A204.1 (cell line): ENCODE data around the gene OR6M1.

Experiments used
- FAIRE-seq: peaks from 2 replicates; lab custom pipeline; 2012; peaks lifted over from hg19 to GRCh38; lab: Jason Lieb, UNC

OR6M1 gene, protein sequence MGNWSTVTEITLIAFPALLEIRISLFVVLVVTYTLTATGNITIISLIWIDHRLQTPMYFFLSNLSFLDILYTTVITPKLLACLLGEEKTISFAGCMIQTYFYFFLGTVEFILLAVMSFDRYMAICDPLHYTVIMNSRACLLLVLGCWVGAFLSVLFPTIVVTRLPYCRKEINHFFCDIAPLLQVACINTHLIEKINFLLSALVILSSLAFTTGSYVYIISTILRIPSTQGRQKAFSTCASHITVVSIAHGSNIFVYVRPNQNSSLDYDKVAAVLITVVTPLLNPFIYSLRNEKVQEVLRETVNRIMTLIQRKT

DNA sequence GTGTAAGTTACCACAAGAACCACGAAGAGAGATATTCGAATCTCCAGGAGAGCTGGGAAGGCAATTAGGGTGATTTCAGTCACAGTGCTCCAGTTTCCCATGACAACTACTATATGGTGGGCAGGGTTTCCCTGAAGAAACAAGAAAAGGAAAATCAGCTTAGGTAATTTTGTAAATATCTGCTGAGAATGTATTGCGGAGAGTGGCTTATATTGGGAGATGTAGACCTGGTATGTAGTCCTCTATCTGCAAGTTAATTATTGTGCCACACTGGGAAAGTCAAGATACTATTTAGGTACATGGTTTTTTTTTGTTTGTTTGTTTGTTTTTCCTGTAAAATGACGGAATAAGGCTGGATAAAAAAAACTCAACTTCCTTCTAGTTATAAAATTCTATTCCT, at the start of gene OR6M1:
Gene OR6M1, minus strand, starts transcription at position 101 of the 400 bp plus-strand sequence. Its CDS starts 0 bp downstream, at position 101.
- no peak for FAIRE-seq

DNA sequence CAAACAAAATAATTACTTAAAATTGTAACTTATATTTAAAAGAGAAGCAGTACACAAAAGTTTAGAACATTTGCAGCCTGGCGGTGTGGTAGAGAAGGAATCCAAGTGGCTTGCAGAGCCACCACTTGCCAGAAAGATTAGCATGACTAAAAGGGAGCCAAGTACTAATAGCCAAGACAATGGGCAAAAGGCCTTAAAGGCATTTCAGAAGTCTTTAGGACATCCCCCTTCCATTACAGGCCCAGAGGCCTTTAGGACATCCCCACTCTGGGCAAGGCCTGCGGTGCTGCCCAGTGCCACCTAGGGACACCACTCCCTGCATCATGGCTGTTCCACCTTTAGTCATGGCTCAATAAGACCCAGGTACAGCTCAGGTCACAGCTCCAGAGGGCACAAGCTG, 46.9 kb upstream of the OR6M1 start:
- no peak for FAIRE-seq

DNA sequence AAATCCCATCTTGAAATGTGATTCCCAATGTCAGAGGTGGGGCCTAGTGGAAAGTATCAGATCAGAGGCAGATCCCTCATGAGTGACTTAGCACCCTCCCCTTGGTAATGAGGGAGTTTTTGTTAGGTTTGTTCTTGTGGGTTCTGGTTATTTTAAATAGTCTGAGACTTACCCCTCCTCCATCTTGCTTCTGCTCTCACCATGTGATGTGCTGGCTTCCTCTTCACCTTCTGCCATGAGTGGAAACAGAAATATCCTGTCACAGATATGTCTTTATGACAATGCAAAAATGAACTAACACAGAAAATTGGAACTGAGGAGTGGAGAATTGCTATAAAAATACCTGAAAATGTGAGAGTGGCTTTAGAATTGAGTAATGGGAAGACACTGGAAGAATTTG, 46.2 kb upstream of the OR6M1 start:
- no peak for FAIRE-seq

DNA sequence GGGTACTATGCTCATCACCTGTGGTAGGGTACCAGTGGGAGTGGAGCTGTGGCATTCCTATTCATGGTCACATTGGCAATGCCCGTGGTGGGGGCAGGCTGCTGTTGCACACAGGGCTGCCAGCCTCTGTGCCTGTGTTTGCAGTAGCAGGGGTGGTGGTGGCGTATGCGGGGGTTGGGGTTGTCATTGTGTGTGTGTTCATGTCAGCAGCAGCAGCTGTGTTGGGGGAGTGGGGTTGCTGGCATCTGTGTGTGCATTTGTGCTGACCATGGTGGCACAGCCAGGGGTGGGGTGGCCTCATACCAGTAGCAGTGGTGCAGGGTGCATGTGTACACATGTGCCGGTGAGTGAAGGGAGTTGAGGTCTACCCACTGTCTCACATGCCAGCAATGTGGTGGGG, 45.0 kb upstream of the OR6M1 start:
- FAIRE-seq, result no peak

DNA sequence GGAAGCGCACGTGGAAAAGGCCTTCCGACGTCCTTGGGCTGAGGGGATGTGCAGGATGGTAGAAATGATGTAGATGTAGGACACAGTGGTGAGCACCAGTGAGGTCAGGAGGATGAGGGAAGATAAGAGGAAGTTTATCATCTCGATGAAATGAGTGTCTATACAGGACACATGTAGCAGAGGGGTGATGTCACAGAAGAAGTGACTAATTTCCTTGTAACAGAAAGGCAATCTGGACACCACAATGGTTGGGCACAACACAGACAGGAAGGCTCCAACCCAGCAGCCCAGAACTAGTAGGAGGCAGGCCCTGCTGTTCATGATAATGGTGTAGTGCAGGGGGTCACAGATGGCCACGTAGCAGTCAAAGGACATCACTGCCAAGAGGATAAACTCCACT, 35.0 kb upstream of the OR6M1 start:
- no peak for FAIRE-seq

DNA sequence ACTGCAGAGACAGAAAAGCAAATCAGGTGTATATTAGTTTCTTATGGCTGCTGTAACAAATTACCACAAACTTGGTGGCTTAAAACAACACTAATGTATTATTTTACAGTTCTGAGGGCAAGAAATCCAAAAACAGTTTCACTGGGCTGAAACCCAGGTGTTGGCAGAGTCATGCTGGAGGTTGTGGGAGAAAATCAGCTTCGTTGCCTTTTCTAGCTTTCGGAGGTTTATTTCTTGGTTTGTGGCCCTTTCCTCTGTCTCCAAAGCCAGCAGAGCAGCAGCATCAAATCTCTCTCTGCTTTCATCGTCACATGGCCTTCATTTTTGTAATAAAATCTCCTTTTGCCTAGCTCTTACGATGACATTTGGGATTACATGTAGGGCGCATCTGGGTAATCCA, 33.0 kb upstream of the OR6M1 start:
- FAIRE-seq, result no peak

DNA sequence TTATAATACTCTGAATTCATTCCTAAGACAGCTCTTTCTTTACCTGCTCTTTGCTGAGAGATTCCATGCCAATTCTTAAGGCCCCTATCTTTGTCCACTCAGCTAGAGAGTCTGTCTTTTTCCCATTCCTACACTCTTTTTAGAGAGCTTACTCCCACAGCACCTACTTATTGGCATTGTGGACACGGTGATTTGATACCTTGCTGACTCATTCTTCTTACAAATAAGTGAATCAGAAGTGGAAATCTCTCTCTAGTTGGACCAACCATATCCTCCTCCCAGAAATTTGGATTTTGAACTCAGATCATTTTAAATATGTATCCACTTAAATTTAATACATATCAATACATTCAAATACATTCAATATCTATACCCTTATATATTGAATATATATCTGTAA, 32.5 kb upstream of the OR6M1 start:
- FAIRE-seq, result no peak

DNA sequence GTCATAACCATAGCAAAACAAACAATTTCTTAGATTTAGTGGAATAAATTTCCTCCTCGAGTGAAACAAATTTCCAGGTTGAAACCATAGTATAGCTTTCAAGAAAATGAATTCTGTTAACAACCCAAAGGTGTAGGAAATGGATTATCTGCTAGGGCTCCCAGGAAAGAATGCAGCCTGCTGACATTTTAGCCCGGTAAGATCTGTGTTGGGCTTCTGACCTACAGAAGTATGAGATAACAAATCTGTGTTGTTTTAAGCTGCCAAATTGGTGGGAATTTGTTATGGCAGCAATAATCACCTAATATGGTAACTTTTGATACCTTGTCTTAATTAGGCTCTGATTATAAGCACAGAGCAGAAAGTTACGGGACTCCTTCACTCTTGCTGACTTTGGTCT, 32.0 kb upstream of the OR6M1 start:
- no peak for FAIRE-seq

DNA sequence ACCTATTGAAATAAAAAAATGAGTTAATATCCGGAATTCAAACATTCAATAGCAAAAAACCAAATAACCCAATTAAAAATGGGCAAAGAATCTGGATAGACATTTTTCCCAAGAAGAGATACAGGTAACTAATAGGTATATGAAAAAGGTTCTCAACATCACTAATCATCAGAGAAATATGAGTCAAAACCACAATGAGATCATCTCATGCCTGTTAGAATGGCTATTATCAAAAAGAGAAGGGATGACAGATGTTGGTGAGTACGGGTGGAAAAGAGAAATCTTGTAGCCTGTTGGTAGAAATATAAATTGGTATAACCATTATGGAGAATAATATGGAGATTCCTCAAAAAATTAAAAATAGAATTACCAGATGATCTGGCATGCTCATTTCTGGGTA, 26.9 kb upstream of the OR6M1 start:
- FAIRE-seq, result no peak

DNA sequence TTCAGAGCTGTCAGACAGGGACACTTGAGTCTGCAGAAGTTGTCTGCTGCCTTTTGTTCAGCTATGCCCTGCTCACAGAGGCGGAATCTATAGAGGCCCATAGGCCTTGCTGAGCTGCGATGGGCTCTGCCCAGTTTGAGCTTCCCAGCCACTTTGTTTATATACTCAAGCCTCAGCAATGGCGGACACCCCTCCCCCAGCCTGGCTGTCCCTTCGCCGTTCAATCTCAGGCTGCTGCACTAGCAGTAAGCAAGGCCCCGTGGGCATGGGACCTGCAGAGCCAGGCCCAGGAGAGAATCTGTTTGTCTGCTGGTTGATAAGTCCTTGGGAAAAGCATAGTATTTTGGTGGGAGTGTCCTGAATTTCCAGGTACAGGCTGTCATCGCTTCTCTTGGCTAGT, 23.6 kb upstream of the OR6M1 start:
- FAIRE-seq, result no peak

DNA sequence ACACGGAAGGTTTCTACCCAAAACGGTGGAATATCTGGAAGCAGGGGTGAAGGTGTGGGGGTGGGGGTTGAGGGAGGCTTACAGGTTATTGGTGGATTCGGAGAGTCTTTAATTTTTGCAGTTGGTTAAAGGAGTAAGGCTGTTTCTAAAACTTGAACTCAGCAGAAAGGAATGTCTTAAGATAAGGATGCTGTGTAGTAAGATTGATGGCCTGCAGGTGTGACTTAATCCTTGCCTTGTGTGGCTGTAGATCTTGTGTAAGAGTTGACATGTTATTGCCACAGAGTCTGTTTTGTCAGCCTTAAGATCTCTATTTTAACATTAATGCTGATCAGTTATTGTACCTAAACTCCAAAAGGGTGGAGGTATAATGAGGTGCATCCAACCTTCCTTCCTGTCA, 16.4 kb upstream of the OR6M1 start:
- FAIRE-seq, result no peak

DNA sequence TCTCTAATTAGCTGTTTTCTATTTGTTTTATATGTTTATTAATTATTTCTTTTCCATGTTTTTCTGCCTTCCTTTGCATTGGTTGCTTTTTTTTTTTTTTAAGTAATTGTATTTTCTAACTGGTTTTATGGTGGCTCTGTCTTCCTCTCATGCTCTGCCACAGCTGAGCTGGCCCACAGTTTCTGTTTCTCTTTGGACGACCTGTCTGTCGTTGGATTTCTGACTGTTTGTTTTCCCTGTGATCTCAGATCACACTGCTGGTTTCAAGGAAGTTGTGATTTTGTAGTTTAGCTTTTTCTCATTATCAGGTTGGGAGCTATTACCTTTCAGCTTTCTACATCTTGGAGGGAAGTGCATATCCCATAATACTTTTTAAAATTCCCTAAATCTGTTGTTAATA, 15.9 kb upstream of the OR6M1 start:
- FAIRE-seq, result no peak

DNA sequence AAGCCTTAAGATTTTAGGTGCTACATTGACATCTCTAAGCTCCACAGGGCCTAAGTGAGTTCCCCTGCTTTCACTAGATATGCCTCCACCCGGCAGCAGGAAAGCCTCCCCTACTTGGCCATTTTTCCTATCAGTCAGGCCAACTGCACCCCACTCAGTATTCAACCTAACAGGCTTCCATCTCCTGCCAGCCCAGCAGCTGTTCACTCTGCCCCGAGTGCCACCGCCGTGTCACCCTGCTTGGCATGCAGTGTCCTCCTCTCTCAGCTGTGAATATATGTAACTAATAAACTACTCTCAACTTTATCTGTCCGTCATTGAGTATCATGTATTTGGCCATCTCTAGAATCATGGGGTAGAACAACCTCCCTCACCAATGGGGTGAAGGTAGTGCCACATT, 9.0 kb upstream of the OR6M1 start:
- no peak for FAIRE-seq

DNA sequence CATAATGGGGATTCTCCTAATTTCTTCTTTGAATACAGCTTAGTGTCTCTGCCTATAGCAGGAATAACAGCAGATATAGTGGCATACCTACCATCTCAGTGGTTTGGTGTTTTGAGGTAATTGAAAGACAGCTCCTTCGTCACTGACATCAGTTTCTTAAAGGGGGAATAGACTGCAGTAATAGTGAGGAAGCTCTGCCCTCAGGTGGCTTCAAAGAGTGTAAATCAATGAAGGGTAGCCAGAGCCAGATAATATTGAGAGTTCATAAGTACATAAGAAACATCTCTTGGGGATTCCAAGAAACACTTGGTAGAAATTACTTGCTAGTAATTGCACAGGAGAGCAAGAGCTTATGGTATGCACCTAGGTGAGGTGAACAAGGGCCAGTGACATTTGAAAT, 4.4 kb downstream of the OR6M1 start:
- FAIRE-seq, result no peak

DNA sequence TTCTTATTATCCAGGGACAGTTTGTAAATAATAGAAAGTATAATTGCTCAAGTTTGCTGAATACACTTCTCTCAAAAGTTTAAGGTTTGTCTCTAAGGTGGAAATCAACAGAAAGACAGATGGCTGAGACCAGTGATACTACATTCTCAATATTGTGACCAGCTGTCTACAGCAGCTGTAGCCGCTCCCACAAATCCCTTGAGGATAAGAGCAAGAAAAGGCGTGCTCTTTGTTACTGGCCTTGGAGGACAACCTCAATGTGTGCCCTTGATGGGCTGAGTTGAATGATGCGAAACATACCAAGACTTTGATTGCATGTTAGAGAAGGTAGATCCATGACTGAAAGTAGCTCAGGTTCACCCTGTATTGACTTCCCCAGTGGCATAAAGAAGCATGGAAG, 6.1 kb downstream of the OR6M1 start:
- no peak for FAIRE-seq

DNA sequence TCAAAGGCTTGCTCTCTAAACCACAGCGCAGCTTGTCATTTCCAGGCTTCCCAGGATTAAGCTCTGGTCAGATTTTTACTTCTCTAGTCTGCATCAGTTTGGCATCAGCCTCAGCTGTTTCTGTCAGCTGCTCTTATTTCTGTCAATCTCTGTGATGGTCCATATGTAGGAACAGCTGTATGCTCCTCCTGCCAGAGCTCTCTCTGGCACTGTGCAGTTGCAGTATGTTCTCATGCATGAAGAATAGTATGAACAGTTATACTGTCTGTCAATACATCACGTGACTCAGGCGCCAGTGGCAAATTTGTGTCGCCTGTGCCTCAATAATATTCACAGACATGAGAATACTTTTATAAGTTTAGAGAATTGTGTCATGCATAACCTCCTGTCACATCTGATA, 6.7 kb downstream of the OR6M1 start:
- no peak for FAIRE-seq

DNA sequence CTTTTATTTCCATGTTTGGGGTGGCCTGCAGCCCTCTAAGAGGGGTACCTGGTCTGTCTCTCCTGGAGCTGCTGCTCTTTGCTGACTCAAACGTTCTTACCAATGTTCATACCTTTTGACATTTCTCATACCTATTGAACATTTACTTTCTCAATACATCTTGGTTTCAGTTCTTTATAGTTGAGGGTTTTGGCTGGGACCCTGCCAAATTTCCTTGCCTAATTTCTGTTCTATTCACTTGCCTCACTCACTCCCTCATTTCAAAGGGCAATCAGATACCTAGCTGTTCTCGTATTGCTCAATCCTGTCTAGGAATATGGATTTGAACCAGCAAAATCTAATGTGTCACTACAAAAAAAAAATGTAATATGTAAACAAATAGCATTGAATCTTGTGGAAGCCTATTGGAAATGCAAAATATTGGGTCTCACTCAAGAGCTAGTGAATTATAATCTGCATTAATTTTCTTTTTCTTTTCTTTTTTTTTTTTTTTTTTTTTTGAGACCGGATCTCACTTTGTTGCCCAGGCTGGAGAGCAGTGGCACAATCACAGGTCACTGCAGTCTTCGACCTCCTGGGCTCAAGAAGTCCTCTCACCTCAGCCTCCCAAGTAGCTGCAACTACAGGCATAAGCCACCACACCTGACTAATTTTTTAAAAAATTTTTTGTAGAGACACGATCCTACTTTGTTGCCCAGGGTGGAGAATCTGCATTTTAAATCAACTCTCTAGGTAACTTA, 7.5 kb downstream of the OR6M1 start:
- no peak for FAIRE-seq

DNA sequence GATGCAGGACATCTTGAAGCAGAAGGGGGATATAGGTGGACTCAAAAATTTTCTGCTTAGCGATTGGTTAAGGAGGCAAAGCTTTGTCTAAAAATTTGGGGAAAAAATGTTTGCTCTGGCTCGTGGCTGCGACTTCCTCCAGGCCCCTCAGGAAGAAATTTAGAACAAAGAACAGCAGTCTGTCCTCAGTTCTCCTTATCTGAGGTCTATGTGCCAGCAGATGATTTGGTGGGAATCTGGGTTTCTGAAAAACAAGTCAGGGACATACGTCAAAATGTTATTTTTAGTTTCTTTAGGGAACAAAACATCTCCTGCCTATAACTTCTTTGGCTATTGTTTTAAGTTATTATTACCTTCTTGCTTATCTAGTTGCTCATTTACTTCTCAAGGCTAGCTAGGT, 8.1 kb downstream of the OR6M1 start:
- FAIRE-seq, result no peak

DNA sequence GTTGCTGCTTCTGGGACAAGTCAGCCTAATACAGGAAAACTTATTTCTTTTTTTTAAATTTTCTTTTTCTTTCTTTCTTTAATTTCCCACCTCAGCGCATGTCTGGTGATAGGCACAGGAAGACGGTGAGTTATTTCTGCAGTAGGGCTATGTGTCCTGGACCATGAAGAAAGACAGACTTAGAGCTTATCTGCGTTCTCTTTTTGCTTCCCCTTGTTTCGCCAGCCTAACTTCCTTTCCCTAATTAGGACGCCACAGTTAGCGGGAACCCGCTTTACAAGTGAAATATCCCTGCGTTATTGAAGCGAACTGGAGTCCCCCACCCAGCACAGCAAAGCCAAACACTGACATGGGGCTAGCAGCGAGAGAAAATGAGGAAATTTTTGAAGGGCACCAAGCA, 8.6 kb downstream of the OR6M1 start:
- no peak for FAIRE-seq

DNA sequence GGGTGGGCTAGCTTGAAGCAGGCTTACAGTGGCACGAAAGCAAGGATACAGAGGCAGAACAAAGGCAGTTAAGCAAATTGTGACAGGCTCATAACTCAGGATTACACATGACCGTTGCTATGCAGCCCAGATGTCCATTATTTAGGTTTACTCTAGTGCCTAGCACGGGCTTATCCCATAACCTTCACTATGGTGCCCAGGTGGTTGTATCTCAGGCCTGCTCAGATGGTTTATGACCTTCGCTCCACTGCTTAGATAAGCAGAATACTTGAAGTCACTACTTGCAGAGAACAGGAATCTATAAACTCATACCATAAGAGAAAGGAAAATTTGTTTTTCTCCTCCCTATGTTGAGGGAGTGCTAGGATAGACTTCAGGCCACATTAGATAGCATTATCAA, 9.0 kb downstream of the OR6M1 start:
- no peak for FAIRE-seq

DNA sequence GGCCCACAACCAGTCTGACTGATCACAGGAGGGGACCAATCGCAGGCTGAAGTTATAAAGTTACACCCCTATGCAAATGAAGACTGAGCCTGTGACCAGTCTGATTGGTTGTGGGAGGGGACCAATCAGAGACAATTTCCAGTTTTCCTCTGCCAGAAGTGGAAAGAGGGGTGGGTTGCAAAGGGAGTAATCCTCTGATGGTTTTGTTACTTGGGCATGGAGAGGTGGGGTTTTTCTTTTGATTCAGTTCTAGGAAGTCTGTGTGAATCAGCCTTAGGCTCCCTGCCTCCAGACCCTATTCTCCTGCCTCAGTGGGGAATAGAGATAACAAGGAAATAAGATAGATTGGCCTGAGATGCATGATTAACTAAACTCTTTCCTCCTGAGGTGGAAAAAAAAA, 9.9 kb downstream of the OR6M1 start:
- FAIRE-seq, result no peak

DNA sequence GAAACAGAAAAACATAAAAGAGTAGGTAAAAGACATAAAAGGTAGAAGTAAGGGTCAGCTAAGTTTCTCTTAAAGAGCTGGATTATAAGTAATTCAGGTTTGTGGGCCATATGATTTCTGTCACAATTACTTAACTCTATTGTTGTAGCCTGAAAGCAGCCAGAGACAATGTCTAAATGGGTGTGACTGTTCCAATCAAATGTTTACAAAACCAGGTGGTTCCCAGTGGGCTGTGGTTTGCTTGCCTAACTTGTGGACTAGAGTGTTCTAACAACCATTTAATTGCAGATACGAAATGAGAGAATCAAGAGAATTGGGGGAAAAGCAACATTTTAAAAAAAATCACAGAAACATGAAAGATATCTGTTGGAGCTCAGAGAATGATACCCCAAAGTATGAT, 22.6 kb downstream of the OR6M1 start:
- no peak for FAIRE-seq

DNA sequence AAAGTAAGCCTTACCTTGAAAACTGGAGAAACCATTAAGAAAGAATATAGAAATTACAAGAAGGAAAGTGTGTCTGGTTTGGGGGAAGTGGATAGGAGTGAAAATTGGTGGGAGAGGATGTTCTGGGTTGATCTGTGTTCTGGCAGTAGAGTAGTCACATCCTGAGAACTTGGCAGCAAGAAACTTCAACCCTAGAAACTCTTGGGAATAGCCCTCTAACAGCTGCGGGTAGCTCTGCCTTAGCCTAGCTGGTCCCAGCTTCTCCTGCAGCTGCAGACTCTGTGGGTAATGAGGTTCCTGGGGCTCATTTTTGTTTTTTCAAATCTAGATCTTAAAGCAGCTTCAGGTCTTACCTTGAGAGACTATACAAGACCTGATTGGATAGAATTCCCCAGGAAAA, 27.6 kb downstream of the OR6M1 start:
- FAIRE-seq, result no peak
